ENCODE data around the gene LRG1.
A peak's percentile ranks its signal among the peaks of the same experiment; 100 is the strongest.

The LRG1 gene

GRCh38 chr19:4492337-4493103 lies 47.3 kb downstream of the LRG1 start:
- DNase-seq (ENCODE audit: insufficient read length, low spot score) = no peak
- no peak for TF ChIP-seq TAF1 (IDR thresholded peaks at IDR 0.05; ENCODE audit: low read depth, low read length)
- no peak for TF ChIP-seq POLR2A (IDR thresholded peaks at IDR 0.05; ENCODE audit: low read depth, low read length)
- no peak for TF ChIP-seq POU2F2 (IDR thresholded peaks at IDR 0.05; ENCODE audit: low read depth, low read length)
- TF ChIP-seq POLR2AphosphoS5 (IDR thresholded peaks at IDR 0.05; ENCODE audit: low read depth, low read length) = no peak
- TF ChIP-seq SPI1 (IDR thresholded peaks at IDR 0.05; ENCODE audit: low read depth, low read length) = no peak
- no peak for TF ChIP-seq PAX5 (IDR thresholded peaks at IDR 0.05; ENCODE audit: insufficient read depth, low read length, severe bottlenecking)
- FAIRE-seq = peak; percentile 92

DNA sequence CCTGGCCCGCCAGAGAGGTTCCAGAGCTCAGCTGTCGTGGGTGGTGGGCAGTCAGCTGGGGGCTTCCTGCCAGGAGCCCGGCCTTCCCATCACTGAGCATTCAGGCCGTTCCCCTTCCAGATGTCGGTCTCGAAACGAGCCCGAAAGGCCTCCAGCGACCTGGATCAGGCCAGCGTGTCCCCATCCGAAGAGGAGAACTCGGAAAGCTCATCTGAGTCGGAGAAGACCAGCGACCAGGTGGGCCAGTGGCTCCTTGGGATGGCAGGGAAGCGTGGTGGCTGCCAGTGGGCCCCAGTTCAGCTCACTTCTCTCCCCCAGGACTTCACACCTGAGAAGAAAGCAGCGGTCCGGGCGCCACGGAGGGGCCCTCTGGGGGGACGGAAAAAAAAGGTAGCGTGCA lies 48.4 kb downstream of the LRG1 start:
- DNase-seq (ENCODE audit: insufficient read length, low spot score) = no peak
- FAIRE-seq = no peak
- TF ChIP-seq POU2F2 (IDR thresholded peaks at IDR 0.05; ENCODE audit: low read depth, low read length) (no peak), TAF1 (IDR thresholded peaks at IDR 0.05; ENCODE audit: low read depth, low read length) (no peak), PAX5 (IDR thresholded peaks at IDR 0.05; ENCODE audit: insufficient read depth, low read length, severe bottlenecking) (no peak), SPI1 (IDR thresholded peaks at IDR 0.05; ENCODE audit: low read depth, low read length) (no peak), POLR2AphosphoS5 (IDR thresholded peaks at IDR 0.05; ENCODE audit: low read depth, low read length) (no peak), POLR2A (IDR thresholded peaks at IDR 0.05; ENCODE audit: low read depth, low read length) (no peak)

- TF ChIP-seq TAF1 (IDR thresholded peaks at IDR 0.05; ENCODE audit: low read depth, low read length) = no peak
- no peak for TF ChIP-seq POLR2A (IDR thresholded peaks at IDR 0.05; ENCODE audit: low read depth, low read length)
- TF ChIP-seq SPI1 (IDR thresholded peaks at IDR 0.05; ENCODE audit: low read depth, low read length) = no peak
- no peak for TF ChIP-seq PAX5 (IDR thresholded peaks at IDR 0.05; ENCODE audit: insufficient read depth, low read length, severe bottlenecking)
- TF ChIP-seq POU2F2 (IDR thresholded peaks at IDR 0.05; ENCODE audit: low read depth, low read length) = no peak
- no peak for TF ChIP-seq POLR2AphosphoS5 (IDR thresholded peaks at IDR 0.05; ENCODE audit: low read depth, low read length)
- FAIRE-seq (no peak), DNase-seq (ENCODE audit: insufficient read length, low spot score) (no peak)
These were observed 51.3 kb downstream of the LRG1 start for GRCh38 chr19:4488496-4488895.

- TF ChIP-seq PAX5 (IDR thresholded peaks at IDR 0.05; ENCODE audit: insufficient read depth, low read length, severe bottlenecking) (no peak), SPI1 (IDR thresholded peaks at IDR 0.05; ENCODE audit: low read depth, low read length) (no peak), TAF1 (IDR thresholded peaks at IDR 0.05; ENCODE audit: low read depth, low read length) (no peak), POLR2A (IDR thresholded peaks at IDR 0.05; ENCODE audit: low read depth, low read length) (no peak)
- FAIRE-seq (no peak), DNase-seq (ENCODE audit: insufficient read length, low spot score) (no peak)
These were observed 52.3 kb downstream of the LRG1 start for GRCh38 chr19:4487572-4487971.

Data from GM12891 (cell line).